HG03565 (cell line): Measurements from ENCODE around the gene ING3.
A peak's percentile ranks its signal among the peaks of the same experiment; 100 is the strongest.
"Not testable (repeated sequence)": the region's sequence is repeated elsewhere in the genome, so short reads cannot be mapped to it uniquely, and the experiment has no call there.

ENCODE experiments used
- ATAC-seq: cut with Tn5 transposase; IDR thresholded peaks from one replicate; pipeline ENCODE4 v1.9.1; 2021; ENCODE audit warnings: mild to moderate bottlenecking, moderate library complexity; ENCODE audit not compliant: unreplicated experiment

The ING3 gene

DNA sequence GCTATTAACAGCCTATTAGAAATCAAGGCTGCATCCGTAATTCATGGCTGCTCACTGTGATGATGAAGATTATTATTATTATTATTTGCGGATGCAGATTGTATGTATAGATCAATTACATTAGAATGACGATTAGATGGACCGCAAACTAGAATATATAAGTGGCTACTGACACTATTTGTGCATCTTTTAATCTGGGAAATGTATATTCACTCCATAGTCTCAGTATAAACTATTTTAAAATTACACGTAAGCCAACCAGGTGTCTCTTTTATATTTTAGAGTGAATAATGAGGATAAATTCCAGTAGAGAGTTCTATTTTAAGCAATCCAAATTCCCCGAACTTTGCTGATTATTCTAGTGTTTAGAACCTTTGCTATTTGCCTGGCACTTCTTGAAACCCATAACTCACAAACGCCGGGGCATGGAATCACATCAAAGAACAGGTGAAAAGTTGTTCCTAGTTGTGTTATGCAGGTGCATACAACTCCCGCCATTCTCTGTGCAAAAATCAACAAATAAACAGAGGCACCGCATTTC is 509 bp upstream of the ING3 start:
- no peak for ATAC-seq

DNA sequence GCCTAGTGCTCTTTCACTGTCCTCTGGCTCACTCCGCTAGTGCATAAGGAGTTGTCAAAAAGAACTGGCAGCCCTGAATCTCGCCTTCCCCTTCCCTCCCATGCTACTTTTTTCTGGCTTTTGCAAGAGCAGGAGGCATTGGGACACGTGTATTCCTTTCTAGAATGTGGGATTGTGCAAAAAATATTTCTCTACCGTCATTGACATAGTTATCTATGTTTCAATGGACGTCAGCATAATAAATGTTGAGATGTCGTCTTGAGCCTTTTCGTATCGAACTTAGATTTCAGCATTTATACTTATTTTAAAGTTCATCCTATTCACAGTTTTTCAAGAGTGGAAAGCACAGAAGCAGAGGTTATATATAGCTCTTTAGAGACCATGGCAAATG is 727 bp downstream of the ING3 start:
- no peak for ATAC-seq

DNA sequence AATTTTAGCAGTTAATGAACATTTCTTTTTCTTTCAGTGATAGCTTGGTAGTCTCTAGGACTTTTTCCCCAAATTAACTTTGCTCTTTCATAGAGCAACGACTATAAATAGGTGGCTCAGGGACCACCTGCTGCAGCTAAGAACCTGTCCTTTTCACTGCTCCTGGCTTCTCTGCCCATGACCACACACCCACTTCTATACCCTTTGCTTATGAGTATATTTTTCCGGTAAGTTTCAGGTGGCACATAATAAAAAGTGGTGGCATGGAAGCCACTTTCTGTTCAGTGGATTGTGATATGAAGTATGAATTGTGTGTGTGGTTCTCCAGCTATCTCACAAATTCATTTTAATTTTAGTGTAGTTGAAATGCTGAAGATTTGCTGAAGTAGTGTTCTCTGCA is 1.2 kb downstream of the ING3 start:
- ATAC-seq, result no peak

DNA sequence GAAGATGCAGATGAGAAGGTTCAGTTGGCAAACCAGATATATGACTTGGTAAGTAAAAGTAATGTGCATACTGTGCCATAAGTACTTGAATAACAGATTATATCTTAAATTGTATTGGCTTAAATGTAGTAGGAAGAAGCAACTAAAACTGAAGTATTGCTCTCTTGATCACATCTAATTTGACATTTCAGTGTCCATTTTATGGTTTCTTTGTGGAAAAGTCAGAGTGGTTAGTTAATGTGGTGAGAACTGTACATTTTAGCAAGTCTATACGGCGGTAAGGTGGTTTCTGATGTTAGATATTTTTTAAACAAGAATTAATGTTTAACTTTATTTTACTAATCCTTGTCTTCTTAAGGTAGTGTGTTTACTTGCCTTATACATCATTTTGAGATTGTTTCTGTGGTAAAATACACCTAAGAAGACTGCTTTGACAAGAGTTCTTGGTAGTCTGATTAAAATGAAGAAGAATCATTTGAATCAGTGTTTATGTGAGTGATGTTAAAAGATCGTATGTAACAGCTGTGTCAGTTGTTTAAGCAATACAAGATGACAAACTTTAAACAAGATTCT is 5.1 kb downstream of the ING3 start:
- ATAC-seq, result no peak

DNA sequence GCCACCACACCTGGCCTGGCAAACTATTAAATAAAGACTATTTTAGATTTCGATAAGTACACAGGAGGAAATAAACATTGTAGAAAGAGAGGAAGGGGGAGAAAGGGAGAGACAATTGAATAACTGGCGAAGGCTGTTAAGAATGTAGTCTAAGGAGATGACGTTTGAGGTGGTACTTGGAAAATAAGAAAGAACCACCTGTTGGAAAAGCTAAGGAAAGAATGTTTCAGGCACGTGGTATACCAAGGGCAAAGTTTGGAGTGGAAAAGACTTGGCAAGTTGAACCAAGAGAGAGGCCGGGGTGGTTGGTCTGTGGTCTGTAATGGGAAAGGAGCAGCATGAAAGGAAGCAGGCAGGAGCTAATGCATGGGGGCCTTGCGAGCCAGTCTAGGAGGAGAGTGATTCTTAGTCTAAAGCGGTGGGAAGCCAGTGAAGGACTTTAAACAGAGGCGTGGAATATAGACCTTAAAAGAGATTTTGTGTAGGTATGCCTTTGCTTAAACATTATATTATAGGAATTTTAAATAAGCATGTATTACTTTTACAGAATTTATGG is 9.4 kb downstream of the ING3 start:
- ATAC-seq, result no peak

DNA sequence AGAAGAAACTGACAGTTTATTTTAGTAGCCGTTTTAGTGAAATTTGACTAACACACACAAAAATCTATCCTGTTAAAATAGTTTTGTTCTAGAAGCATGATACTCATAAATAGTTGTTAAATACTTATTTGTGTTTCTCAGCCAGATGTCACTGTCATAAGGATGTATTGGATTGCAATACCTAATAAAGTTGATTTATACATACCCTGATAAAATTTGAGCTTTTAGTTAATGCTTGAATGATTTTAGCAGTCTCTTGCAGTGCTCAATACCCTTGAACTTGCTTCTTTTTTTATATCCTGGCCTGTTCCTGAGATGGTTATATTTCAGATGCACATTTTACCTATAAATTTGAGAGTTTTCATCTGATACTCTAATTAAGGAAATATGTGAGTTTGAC is 10.1 kb downstream of the ING3 start:
- ATAC-seq, result no peak

DNA sequence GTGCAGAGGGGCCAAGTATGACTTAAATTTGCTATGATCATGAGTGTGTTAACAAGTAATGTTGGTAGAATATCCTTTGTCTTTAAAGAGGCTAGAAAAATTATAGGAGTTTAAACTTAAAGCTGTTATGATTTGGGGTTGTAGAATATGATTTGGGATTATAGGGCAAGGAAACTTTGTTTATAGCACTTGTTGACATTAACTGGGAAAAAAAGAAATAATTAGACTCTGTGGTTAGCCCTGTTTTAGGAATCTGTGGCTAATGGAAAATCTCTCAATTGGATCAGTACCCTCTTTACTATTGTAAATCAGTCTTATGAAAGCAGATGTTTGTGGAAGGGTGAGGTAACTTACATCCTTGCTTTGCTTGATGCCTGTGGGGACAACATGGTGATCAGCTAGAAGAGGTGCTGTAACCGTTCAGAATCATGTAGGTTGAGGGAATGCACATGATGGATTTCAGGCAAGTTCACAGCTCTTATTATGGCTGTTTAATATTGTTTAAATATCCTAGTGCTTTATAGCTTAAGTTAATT is 11.1 kb downstream of the ING3 start:
- ATAC-seq, result no peak

DNA sequence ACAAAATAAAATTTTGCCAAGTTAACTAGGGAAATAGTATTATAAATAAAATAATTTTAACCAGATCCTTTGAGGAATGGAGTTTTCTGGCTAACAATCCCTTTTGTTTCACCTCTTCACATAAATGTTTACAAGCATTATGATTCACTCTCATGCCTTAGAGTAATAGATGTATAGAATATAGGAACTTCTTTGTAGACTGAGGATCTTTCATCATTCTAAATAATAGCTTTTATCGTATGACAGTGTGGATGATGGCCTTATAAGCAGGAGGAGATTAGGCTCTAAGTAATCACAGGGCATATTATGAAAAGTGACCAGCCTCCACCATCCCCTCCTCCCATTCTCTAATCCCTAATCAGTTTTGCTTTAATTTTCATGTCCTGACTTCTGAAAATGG is 13.5 kb downstream of the ING3 start:
- ATAC-seq, result no peak

DNA sequence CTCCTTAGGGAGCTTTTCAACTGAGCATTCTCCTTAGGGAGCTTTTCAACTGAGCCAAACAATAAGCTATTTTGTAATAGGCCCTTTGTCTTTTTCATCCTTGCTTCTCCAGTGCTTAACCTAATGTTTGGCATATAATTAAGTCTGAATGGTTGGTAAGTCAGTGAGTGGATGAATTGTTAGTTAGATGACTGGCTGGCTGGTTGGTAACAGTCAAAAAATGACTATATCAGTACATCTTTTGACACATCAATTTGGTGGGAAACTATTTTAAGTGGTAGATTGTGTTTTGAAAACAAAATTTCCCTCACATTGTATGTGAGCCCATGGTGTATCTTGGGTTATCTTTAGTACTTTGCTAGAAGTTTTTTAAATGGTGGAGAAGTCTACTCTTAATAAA is 16.4 kb downstream of the ING3 start:
- ATAC-seq, result no peak

DNA sequence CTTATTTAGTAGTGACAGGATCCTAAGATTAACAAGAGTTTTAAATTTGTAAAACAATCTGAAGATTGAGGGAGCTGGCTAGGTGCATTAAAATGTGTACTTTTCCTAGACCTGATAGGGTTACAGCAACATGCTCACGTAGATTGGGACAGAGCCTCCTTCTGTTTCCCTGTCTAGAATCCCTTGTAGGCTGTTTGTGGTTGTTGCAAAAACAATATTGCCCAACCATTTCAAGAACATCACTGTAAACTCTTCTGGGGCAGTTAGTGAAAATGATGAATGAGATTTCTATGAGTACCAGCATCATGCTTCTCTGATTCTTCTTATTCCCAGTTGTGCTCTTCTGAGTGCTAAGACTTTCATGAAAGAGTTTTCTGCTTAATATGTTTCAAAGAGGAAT is 23.3 kb downstream of the ING3 start:
- ATAC-seq, result no peak

DNA sequence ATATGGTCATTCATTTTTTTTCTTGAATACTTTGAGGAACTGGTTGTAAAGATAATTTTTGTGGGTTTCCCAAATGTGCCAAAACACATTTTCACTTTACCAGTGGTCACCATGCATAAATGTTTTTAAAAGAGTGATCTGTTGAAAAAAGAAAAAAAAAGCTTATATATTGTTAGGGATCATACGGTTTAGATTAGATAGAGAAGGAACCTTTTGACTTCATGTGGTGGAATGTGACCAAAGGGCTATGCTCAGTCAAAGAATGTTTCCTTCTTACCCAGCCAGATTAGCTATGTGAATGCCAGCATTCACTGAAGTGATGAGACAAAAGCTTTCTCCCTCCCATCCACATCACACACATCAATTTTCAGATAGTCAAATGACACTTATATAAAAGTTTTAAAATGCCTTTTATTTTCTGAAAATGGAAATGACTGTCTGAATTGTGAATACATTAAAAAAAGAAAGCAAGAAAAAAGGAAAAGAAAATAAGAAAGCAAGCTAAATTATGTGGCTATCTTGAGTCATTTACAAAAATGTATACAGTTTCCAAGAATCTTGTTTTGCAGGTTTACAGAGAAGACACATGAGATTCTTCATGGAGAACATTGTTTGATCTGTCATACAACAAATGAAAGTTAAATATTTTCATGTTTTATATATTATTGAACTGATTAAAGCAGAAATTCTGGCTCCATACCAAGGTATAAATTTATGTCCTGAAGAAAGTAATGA is 29.4 kb downstream of the ING3 start:
- ATAC-seq, result no peak

DNA sequence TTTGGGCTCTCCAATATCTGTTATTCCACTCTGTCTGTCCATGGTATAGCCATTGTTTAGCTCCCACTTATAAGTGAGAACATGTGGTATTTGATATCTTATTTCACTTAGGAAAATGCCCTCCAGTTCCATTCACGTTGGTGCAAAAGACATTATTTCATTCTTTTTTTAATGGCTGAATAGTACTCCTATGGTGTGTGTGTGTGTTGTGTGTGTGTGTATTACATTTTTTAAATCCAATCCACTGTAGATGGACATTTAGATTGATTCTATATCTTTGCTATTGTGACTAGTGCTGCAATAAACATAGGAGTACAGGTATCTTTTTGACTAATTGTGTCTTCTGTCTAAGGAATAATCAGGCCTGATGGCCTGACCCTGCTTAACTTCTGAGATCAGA is 30.5 kb downstream of the ING3 start:
- ATAC-seq, result no peak

DNA sequence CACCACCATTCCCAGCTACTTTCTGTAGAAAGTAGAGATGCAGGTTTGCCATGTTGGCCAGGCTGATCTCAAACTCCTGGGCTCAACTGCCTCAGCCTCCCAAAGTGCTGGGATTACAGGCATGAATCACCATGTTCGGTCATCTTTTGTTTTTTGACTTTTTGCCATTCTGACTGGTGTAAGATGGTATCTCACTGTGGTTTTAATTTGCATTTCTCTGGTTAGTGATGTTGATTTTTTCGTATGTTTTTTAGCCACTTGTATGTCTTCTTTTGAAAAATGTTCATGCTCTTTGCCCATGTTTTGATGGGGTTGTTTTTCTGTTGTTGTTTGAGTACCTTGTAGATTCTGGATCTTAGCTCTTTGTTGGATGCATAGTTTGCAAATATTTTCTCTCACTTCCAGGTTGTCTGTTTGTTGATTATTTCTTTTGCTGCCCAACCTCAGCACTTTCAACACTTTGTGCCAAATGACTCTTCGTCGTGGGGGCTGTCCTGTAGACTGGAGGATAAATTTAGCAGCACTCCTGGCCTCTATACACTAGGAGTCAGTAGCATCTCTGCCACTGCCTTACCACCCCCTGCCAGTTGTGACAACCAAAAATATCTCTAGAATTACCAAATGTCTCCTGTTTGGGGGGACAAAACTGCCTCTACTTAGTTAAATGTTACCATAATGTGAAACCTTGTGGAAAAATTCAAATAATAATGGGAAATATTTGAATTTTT is 31.5 kb downstream of the ING3 start:
- ATAC-seq, result no peak

DNA sequence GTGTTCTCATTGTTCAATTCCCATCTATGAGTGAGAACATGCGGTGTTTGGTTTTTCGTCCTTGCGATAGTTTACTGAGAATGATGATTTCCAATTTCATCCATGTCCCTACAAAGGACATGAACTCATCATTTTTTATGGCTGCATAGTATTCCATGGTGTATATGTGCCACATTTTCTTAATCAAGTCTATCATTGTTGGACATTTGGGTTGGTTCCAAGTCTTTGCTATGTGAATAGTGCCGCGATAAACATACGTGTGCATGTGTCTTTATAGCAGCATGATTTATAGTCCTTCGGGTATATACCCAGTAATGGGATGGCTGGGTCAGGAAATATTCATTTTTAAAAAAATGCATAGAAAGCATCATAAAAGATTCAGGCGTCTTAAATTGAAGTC is 33.0 kb downstream of the ING3 start:
- not testable (repeated sequence) for ATAC-seq

DNA sequence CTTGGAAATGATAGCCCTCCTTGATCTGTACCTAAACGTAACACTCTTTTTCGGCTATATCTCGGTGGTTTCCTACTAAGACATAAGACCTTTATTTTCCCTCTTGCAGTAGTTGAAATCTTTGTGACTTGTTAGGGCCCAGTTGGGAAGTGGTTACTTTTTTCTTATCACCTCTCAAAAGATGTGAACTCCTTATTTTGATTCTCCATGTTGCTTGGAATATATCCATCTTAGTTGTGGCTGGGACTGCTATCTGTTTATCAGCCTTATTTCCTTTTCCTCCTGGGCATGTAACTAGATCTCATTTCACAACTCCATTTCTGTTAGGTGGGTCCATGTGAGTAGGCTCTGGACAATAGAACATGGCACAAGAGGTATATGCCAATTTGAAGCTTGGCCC is 33.8 kb downstream of the ING3 start:
- ATAC-seq, result no peak

DNA sequence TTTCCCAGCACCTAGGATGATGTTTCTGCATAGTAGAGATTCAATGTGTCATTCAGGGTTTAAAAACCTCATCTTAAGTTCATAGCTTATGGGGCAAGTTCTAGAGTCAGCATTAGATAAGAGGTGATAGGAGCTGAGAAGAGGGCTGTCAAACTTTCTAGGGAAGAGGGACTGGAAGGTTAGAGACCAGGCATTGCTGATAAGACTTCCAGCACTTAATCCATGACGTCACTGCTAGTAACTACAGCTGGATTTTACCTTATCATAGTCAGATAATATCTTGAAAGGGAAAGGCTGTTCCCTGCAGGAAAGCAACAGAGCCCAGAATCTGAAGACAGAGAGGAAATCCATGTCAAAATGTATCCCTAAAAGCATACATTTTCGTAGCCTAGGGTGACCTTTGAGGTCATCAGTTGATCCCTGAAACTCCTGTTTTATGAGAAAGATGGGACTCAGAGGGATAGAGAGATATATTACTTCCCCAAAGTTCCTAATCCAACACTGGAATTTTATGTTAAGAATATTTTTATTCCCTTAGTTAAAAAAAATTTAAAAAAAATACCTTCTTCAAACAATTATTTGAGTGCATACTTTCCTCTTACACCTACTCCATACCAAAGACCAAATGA is 34.7 kb downstream of the ING3 start:
- ATAC-seq, result no peak

DNA sequence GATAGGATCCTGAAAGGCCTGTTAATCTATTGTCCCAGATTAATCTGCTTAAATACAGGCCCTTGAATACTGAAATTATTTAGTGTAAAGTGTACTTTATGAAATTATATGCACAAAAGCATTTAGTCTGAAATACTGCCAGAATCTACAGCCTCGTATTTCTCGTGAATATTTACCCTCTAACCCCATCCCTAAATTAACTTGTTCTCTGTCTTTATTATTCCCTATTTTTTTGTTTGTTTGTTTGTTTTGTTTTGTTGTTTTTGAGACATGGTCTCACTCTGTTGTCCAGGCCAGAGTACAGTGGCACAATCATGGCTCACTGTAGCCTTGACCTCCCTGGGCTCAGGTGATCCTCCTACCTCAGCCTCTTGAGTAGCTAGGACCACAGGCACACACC is 35.3 kb downstream of the ING3 start:
- ATAC-seq, result no peak

DNA sequence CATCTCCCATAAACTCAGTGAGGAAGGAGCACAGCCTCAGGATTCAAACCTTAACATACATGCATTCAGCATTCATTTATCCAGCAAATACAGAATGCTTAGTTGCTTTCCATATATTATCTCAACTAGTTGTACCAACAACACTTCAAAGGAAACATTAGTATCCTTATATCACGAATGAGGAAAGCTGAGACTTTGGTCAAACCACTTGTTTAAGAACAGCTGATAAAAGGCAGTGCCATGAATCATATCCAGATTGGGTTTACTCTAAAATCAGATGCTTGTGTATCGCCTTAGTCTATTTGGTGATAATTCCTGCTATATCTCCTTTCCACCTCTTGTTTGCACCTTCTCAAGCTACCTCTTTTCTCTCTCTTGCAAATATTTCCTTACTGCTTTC is 36.1 kb downstream of the ING3 start:
- ATAC-seq, result no peak

DNA sequence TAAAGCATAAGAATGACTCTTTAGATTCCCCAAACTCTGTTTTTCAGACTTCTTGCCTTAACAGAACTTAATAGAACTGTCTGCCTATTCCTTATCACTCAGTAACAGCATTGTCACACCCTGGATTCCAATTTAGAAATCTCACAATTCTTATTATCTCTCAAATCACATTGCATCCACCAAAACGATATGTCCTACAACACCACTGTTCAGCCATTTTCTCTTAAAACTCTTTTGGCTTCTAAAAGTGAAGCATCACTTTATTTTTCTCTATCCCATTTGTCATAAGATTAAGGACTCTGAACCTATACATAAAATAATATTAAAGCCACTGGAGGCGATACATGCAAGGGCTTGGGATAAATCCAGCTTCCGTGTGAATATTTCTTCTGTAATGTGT is 36.7 kb downstream of the ING3 start:
- no peak for ATAC-seq

DNA sequence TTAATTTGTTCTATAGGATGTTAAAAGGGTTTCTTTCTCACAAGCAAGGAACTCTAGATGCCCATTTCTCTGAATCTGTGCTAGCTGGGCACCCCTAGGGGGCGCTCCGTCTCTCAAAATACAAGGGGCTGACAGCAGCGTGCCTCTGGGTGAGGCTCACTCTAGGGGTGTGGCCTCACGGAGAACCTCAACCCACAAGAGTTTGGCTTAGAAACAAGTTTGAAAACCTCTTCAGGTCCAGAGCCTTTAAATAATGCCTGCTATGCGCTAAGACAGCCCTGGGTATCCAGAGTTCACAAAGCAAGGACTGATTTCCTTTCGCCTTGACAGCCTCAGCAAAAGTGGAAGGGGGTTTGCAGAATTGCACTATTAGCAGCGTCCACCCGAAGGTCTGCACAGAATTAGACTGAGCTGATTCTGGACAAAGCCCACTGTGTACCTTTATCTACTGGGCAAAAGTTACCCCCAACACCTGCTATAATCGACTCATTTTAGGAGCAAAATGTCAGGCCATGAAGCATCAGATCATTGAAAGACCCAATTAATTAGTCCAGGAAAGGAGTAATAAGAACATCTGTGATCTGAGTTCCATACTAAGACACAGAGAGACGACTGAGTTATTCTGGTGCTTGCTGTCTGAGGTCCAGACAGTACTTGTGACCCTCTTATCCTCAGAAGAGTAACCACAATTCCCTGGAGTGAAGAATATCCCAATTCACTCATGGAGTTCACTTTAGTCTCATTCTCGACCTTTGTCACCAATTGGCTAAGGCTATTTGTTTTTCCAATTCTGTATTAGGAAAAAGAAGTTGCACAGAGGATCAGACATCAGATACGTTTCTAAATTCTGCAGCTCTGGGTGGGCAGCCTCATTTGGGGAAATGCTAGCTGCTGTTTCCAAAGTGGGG is 37.4 kb downstream of the ING3 start:
- ATAC-seq, result peak; percentile 95
